Mononuclear cell (primary cell): Measurements from ENCODE around the gene GRM8. TPM values are rescaled to one million over a fixed set of nuclear protein-coding genes. Genes with fewer than 3 reads are reported as not detected.

Source experiments
- H3K27me3 ChIP-seq: 2 replicates; pipeline ENCODE4 v1.6.0; 2011; ENCODE audit warnings: low read length, control low read depth; ENCODE audit not compliant: insufficient read depth
- H3K4me1 ChIP-seq: 2 replicates; pipeline ENCODE4 v1.5.1; 2011; ENCODE audit warnings: mild to moderate bottlenecking, low read length, control low read depth; ENCODE audit not compliant: insufficient read depth
- H3K4me3 ChIP-seq: 2 replicates; pipeline ENCODE4 v1.5.1; 2011; ENCODE audit warnings: mild to moderate bottlenecking, low read length, moderate library complexity
- H3K9me3 ChIP-seq: 2 replicates; pipeline ENCODE4 v1.5.1; 2011; ENCODE audit warnings: low read depth, mild to moderate bottlenecking, control low read depth, low read length
- total RNA-seq: library from RNA; depleted of rRNA; stranded (reverse); fragments of >200 nt; gene quantifications from one replicate; pipeline ENCODE4 v1.2.3, GENCODE V29; 2012

GRM8 gene
- total RNA-seq, 1 donor, result not detected

DNA sequence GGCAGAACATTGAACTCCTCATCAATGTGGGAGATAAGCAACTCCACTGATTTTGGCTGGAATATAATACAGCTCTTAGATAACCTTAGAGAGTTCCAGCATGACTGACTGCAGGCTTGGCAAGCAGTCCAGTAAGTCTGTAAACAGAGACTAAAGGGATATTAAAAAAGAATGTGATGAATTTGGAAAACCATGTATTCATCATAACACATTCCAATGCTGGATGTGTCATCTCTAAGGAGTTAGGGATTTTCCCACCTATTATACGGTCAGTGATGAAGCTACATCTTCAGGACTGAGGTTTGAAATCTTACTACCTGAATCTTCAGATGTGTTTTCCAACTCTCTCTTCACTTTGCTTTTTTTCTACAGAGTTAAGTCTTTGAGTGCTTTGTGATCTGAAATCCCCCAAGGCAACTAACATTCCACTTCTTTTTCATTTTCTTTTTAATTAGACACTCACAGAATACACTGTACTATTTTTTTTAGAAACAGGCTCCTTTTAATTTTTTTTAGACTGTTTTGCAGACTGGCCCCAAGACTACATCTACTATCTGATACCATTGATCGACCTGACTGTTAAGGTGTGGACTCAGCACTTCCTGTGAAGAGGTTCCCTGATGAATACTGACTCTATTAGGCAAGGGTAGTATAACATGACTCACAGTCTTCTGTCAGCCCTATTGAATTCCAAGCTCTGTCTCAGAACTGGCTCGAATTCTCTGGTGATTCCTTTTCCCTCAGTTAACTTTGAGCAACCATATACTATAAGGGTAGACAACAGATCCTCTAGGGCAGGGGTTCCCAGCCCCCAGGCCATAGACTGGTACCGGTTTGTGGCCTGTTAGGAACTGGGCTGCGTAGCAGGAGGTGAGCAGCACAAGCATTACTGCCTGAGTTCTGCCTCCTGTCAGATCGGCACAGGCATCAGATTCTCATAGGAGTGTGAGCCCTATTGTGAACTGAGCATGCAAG is 678.2 kb downstream of the GRM8 start:
- H3K4me1 ChIP-seq, result no peaks in the 10 kb centered on the region
- no peaks in the 10 kb centered on the region for H3K27me3 ChIP-seq
- no peaks in the 10 kb centered on the region for H3K9me3 ChIP-seq
- H3K4me3 ChIP-seq, result no peak overlapping the region

DNA sequence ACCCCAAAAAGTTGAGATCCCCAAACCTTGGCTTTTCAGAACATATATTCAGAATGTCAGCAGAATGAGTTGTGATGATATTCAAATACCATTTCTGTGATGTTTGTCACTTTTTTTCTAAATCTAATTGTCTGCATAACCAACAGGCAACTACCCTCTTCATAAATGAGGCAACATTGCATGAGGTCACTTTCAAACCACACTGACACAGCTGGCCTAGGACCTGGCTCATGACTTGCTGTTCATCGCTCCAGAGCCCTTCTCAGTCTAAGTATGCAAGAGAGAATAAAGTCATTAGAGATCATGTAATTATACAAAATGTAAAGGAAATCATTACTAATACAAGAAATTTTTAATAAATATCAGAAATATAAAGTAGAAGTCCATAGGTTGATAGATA is 681.9 kb downstream of the GRM8 start:
- no peaks in the 10 kb centered on the region for H3K4me1 ChIP-seq
- no peak overlapping the region for H3K4me3 ChIP-seq
- H3K27me3 ChIP-seq, result no peaks in the 10 kb centered on the region
- no peaks in the 10 kb centered on the region for H3K9me3 ChIP-seq

DNA sequence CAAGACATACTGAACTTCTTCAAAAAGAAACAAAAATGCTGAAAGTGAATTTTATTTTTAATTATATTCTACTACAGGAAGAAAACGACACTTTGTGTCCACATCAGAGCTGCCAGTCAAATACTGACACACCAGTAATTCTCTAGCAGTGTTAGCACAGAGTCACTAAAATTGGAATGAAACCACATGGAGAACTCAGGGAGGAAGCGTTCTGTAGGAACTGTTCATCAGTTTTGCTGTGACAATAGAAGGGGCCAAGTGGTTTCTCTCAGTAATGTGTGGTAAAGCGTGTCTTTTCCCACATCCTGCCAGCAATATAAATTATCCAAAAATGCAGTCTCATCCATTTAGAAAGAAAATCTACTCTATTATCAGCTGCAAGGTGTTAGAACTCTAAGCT is 683.3 kb downstream of the GRM8 start:
- no peaks in the 10 kb centered on the region for H3K9me3 ChIP-seq
- no peak overlapping the region for H3K4me3 ChIP-seq
- H3K4me1 ChIP-seq, result no peaks in the 10 kb centered on the region
- H3K27me3 ChIP-seq, result no peaks in the 10 kb centered on the region

DNA sequence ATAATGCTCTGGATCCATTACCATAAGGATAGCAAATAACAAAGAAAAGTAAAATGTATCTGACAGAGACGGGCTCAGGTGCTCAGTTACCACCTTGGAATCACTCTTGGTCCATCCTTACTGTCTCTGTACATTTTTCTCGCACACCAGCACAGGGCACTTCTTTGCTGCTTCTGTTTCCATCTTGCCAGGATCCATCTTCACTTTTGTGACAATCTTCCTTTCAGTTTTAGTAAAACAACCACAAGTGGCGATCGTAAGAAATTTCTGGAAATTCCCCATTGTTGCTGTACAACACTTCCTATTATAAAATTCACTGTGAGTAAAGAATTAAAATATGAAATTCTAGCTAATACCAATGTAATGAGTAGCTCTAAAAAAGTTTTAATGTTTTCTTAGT is 695.5 kb downstream of the GRM8 start:
- Histone ChIP-seq H3K27me3 (no peaks in the 10 kb centered on the region), H3K9me3 (no peaks in the 10 kb centered on the region), H3K4me3 (no peak overlapping the region), H3K4me1 (no peaks in the 10 kb centered on the region)

DNA sequence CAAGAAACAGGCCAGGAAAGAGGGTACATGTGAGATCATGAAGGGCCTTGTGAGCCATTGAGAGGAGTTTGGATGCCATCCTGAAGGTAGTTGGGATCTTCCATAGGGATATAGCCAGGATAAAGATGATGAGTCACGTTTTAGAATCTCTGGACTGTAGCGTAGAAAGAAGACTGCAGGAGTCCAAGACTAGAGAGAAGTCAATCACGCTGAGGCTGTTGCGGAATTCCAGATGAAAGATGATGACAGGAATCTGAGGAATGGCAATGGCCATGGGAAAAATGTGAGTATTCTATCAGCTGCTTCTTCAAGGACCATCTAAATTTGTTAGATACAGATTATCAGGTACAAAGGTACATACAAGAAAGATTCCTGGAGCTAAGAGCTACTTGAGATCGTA is 711.3 kb downstream of the GRM8 start:
- no peaks in the 10 kb centered on the region for H3K9me3 ChIP-seq

DNA sequence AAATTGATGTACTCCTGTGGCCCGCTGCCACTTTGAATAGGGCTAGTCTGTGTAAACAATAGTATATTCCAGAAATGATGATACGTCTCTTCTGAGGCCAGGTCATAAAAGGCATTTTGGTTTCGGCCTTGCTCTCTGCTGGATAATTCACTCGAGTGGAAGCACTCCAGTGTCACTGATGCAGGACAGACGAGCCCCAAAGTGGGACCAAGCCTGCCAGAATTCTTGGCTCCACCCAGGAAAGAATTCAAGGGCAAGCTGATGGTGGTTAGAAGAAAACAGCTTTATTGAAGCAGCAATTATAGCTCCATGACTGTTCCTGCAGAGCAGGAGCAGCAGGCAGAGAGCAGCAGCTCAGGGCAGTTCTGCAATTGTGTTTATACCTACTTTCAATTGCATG is 717.6 kb downstream of the GRM8 start:
- H3K27me3 ChIP-seq, result no peaks in the 10 kb centered on the region
- H3K4me3 ChIP-seq, result no peak overlapping the region
- H3K4me1 ChIP-seq, result no peaks in the 10 kb centered on the region
- H3K9me3 ChIP-seq, result no peaks in the 10 kb centered on the region

More for the DNA sequence above, 711.3 kb downstream of the GRM8 start:
- Histone ChIP-seq H3K4me3 (no peak overlapping the region), H3K27me3 (no peaks in the 10 kb centered on the region), H3K4me1 (no peaks in the 10 kb centered on the region)

DNA sequence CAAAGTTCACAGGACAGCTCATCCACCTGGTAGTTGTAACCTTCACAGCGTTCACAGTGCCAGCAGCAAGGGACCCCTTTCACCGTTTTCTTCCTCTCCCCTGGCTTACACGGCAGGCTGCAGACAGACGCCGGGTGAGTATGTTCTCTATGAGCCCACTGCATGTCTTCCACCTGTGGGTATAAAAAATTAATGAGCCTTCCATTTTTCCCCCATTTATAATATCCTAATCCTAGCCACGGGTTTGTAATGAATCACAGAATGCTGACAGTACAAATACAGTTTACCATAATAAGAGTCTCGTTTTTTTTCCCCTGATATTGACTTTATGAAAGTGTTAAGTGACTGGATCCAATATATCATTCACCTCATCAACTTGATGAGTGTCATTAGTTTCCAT is 719.0 kb downstream of the GRM8 start:
- Histone ChIP-seq H3K4me3 (no peak overlapping the region), H3K4me1 (no peaks in the 10 kb centered on the region), H3K9me3 (no peaks in the 10 kb centered on the region), H3K27me3 (no peaks in the 10 kb centered on the region)

DNA sequence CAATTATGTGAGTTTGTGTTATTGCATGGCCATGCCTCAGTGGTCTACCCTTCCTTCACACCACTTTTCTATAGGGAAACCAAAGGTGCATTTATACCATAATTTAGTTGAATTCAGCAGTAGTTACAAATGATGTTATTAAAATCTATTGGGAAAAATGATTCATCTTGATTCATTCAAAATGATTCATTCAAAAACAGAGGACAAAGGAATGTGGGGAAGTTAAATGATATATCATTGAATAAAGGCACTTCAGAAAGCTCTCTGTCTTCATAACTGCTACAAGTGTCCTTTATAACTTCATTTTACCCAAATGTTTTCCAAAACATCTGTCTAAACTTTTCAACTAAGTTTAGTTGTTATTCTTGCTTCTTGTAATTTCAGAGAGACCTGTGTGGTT is 722.9 kb downstream of the GRM8 start:
- Histone ChIP-seq H3K9me3 (no peaks in the 10 kb centered on the region), H3K4me1 (no peaks in the 10 kb centered on the region), H3K4me3 (no peak overlapping the region), H3K27me3 (no peaks in the 10 kb centered on the region)

DNA sequence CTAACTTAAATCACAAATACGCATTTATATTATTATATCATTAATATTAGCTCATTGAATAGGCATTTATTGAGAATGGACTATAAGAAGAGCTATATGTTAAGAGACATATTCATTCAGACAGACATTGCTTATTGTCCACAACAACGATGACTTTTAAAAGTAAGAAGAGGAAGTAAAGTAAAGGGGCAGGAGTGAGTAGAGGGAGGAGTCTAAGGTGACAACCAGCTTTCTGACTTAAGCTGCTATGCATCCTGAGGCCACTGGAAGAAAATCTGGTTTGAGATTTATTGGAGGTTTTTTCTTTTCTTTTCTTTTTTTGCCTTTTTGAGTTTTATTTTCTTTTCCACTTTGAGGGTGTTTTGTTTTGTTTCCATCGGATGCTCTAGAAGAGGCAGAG is 723.5 kb downstream of the GRM8 start:
- no peaks in the 10 kb centered on the region for H3K9me3 ChIP-seq
- no peaks in the 10 kb centered on the region for H3K4me1 ChIP-seq
- H3K4me3 ChIP-seq, result no peak overlapping the region
- no peaks in the 10 kb centered on the region for H3K27me3 ChIP-seq

DNA sequence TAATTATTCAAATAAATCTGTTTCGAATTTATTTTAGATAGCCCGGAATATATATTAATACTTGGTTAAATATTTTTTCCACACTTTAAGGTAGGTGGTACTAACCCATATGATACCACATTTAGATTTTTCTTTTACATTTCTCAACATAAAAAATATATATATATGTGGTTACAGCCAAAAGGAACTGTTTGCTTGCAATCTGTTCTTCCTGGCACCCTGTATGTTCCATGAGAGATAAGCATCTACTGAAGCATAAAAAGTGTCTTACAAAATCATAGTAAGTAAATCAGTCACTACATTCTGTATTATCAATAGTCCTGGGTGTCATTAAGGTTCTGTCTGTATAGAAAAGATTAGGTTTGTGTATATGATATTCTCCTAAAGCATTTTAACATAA is 726.8 kb downstream of the GRM8 start:
- no peaks in the 10 kb centered on the region for H3K9me3 ChIP-seq
- no peaks in the 10 kb centered on the region for H3K27me3 ChIP-seq
- no peak overlapping the region for H3K4me3 ChIP-seq
- no peaks in the 10 kb centered on the region for H3K4me1 ChIP-seq

DNA sequence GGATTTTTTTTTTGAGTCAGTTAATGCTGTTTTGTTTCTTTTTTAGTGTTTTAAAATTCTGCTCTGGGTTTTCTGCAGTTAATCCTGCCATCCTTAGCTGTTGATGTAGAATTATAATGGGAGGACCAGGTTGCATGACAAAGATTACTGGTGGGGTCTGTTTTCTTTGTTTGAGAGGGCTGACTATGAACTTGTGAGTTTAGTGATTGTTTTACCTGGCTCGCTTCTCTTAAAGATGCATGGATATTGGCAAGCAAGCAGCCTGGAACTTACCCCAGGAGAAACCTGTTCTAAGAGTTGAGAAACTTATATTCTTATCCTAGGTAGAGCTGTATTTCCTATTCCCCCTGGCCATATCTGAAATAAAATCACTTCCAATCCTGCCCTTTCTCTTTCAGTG is 727.8 kb downstream of the GRM8 start:
- Histone ChIP-seq H3K27me3 (no peaks in the 10 kb centered on the region), H3K9me3 (no peaks in the 10 kb centered on the region), H3K4me3 (no peak overlapping the region), H3K4me1 (no peaks in the 10 kb centered on the region)

DNA sequence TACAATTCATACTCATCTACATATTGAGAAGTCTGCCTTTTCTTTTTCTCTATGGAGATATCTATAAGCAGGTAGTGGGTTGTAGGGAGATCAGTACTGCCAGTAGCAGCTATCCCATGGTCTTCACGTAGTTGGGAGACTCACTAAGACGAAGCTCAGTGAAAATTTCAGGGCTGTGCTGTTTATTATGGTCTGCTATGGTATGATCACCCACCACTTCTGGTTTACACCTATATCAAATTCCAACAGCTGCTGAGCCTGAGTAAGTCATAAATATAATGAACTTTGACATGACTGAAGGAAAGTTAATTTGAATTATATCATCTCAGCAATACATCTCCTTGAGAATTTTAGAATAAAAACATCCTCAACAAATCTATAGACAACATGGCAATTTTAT is 741.7 kb downstream of the GRM8 start:
- H3K9me3 ChIP-seq, result no peaks in the 10 kb centered on the region
- H3K4me3 ChIP-seq, result no peak overlapping the region
- no peaks in the 10 kb centered on the region for H3K4me1 ChIP-seq
- no peaks in the 10 kb centered on the region for H3K27me3 ChIP-seq

DNA sequence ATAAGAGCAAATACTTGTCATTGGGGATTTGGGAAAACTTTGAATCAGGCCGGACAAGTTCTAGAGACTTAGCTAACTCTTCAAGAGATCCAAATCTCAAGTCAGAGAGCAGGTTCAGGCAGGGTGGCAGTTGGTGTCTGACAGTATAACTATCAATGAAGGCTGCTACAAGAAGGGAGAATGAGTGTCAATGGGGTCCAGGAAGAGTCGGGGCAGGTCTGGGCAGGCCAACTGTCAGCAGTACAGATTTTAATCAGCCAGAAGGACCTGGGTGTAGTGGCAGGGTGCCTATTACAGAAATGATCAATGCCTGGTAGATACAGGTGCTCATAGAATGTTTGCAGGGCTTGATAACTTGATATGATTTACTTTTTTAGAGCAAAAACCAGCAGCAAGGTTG is 751.1 kb downstream of the GRM8 start:
- no peaks in the 10 kb centered on the region for H3K4me1 ChIP-seq

DNA sequence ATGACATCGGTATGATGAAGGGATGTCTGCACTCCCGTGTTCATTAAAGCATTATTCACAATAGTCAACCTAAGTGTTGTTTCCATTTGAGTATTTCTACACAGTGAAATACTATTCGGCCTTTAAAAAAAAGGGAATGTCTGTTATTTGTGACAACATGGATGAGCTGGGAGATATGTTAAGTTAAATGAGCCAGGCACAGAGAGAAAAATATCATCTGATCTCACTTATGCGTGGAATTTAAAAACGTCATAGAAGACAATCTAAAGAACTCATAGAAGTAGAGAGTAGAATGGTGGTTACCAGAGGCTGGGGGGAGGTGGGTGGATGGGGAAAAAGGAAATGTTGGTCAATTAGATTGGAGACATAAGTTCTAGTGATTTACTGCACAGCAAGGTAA is 753.3 kb downstream of the GRM8 start:
- Histone ChIP-seq H3K27me3 (no peaks in the 10 kb centered on the region), H3K4me3 (no peak overlapping the region), H3K9me3 (no peaks in the 10 kb centered on the region), H3K4me1 (no peaks in the 10 kb centered on the region)

More for the DNA sequence above, 751.1 kb downstream of the GRM8 start:
- Histone ChIP-seq H3K9me3 (no peaks in the 10 kb centered on the region), H3K27me3 (no peaks in the 10 kb centered on the region), H3K4me3 (no peak overlapping the region)

DNA sequence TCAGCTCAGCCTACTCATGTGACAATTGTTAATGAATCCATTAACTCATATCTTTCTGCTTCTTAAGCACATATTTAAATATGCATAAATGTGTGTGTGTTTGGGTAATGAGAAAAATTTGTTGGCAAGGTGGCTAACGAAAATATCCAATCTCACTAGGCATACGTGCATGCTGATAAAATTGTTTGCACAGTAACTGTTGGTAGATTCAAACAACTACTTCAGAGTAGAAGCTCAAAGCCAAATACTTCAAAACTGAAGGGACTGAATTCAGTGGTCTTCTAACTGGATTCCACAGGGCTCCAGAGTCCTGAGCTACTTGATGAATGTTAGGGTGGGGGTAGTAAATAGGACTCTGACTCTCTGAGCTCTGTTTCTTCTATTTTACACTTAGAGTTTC is 757.0 kb downstream of the GRM8 start:
- no peaks in the 10 kb centered on the region for H3K4me1 ChIP-seq
- H3K9me3 ChIP-seq, result no peaks in the 10 kb centered on the region
- H3K4me3 ChIP-seq, result no peak overlapping the region
- H3K27me3 ChIP-seq, result no peaks in the 10 kb centered on the region

DNA sequence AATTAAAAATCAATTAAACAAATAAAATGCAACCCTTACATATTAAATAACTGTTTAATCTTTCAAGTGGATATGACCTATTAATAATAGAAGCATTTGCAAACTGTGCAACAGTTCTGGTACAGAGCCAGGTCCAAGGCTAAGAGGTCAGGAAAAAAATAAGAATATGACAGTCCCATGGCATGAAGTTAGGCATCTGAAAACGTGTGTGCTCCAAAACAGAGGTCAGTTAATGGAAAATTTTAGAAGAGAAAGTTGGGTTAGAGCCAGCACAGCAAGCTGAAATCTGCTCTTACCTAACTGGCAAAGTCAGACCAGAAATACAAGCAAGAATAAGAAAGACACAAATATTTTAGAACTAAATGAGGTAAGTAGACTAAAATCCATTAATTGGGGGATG is 757.7 kb downstream of the GRM8 start:
- Histone ChIP-seq H3K27me3 (no peaks in the 10 kb centered on the region), H3K9me3 (no peaks in the 10 kb centered on the region), H3K4me1 (no peaks in the 10 kb centered on the region), H3K4me3 (no peak overlapping the region)
